Measurements from ENCODE around the gene AKIP1. TPM values are rescaled to one million over a fixed set of nuclear protein-coding genes. Genes with fewer than 3 reads are reported as not detected.
A peak's percentile ranks its signal among the peaks of the same experiment; 100 is the strongest.
"Not testable (repeated sequence)": the region's sequence is repeated elsewhere in the genome, so short reads cannot be mapped to it uniquely, and the experiment has no call there.

The AKIP1 gene
- polyA plus RNA-seq (ENCODE audit: insufficient read length in 4 of 4): 10 to 100 TPM; 20.8 to 21.6 (median 21.3) TPM

- DNase-seq (ENCODE audit: low read depth in 4 of 4, low spot score in 3 of 4): peak; percentile 96 to 97 (median 96)
Measured at GRCh38 chr11:8911029-8911823, at the start of gene AKIP1. Gene AKIP1 (plus strand): TSS chr11:8911189. CDS start chr11:8911450, 261 bp downstream.

- no peak for DNase-seq (ENCODE audit: low read depth in 4 of 4, low spot score in 3 of 4)
Measured at GRCh38 chr11:8863838-8864237, 47.2 kb upstream of the AKIP1 start.

DNA sequence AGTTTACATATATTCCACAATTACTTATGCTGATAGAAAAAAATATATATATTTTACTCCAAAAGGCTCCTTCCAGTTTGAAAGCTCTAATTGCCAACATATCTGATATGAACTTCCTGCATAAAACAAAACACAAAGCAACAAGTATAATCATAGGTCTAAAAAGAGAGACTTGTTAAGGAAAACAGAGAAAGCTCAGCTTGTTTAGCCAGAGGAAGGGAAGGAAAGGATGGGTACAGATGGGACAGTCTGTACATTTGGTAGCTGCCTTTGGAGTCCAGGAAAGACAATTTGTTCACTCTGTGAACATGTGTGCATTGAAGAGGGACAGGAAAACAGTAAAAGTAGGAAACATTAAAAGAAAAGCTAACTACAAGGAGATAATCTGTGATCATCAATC is 45.7 kb upstream of the AKIP1 start:
- no peak for DNase-seq (ENCODE audit: low read depth in 4 of 4, low spot score in 3 of 4)

- DNase-seq (ENCODE audit: low read depth in 4 of 4, low spot score in 3 of 4): no peak
Measured at GRCh38 chr11:8867035-8867434, 44.0 kb upstream of the AKIP1 start.

DNA sequence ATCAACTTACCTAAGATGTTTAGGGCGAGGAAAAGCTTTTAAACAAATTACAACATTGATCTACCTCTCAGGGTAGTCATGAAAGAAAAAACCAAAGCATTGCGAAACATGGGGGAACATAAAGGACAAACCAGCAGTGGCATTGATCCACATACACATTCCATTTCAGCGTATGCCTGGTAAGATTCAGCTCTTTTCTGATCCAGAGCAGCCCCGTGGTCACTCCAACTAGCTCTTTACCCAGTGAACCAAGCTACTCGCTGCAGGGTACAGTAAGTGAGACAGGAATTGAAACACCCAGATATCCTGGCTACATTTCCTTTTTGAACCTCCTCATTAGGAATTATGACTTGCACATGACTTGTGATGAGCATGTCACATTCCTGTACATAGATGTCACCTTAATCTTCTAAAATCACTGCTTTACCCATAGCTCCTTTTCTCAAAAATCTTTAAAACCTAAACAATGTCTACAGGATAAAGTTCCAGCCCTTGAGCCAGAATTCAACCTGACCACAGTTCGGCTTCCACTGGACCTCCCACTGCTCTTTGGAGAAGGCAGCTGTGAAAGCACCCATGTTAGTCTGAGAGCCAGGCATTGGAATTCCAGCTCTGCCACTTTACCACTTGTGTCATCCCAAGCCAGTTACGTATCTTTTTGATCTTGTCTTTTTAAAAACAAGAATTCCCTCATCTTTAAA is 42.9 kb upstream of the AKIP1 start:
- no peak for DNase-seq (ENCODE audit: low read depth in 4 of 4, low spot score in 3 of 4)

- peak; percentile 58 to 73 (median 66) for DNase-seq (ENCODE audit: low read depth in 4 of 4, low spot score in 3 of 4)
Measured at GRCh38 chr11:8870411-8871170, 40.4 kb upstream of the AKIP1 start.

DNA sequence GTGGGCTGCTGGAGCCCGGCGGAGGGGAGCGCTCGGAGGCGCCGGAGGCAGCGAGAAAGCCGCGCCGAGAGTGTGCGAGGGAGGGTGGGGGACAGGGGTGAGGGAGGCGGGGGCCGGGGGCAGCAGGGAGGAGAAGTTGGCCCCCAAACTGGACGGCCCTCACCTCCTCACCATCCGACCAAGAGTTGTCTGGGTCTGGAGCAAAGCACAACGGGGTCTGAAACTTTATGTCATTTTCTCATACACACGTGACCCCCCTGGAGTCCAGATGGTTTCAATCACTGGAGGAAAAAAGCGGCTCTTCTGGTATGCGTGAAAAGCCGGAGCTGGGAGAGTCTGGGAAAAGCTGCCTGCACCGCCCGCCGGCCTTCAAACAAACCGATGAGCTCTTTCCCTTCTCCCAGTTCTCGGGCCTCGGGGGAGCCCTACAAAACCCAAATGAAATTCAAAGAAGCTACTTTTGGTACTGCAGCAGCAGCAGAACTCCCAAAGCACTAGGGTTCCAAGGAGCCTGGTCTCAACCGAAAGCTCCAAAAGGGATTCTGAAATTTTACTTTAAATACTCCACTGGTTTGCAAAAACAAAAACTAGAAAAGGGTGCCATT is 39.7 kb upstream of the AKIP1 start:
- DNase-seq (ENCODE audit: low read depth in 4 of 4, low spot score in 3 of 4): peak; percentile 89 to 97 (median 95)

DNA sequence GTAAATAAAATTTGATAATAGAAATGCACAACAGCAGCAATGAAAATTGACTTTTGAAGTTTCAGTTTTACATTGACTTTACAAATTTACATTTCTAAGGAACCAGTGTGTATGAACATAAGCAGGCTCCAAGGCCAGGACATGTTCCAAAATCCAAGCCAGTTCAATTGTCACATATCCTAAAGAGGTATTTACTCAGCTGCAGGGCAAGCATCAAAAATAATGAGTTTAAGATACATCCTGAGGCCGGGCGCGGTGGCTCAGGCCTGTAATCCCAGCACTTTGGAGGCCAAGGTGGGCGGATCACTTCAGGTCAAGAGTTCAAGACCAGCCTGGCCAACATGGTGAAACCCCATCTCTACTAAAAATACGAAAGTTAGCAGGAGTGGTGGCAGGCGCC is 39.0 kb upstream of the AKIP1 start:
- DNase-seq (ENCODE audit: low read depth in 4 of 4, low spot score in 3 of 4): no peak

DNA sequence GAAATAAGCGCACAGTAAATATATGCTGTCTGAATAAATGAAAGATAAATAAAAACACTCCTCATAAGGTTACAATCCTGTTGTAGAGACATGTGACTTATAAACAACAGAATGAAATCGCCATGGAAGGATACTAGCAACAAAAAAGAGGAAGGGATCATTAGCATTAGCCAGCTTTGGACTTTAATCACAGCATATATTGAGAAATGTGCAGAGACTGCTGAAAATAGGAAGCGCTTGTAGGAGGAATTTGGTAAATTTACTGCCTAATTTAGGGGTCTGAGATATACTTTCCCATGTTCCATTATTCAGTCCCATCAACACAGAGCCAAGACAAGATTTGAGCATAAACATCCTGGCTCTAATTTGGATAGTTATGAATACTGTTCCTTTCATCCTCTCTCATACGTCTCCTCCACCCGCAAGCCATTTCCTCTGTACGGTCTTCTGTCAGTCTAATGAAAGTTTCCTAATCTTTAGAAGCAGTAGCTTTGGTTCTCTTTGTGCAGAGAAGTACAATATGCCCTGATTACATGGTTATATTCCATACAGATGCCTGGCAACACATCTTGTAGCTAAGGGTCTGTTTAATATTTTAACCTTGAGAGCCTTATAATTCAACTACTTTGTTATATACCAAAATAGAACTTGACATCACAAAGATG is 37.1 kb upstream of the AKIP1 start:
- DNase-seq (ENCODE audit: low read depth in 4 of 4, low spot score in 3 of 4): no peak

GRCh38 chr11:8878771-8879170 is 32.2 kb upstream of the AKIP1 start:
- no peak for DNase-seq (ENCODE audit: low read depth in 4 of 4, low spot score in 3 of 4)

DNA sequence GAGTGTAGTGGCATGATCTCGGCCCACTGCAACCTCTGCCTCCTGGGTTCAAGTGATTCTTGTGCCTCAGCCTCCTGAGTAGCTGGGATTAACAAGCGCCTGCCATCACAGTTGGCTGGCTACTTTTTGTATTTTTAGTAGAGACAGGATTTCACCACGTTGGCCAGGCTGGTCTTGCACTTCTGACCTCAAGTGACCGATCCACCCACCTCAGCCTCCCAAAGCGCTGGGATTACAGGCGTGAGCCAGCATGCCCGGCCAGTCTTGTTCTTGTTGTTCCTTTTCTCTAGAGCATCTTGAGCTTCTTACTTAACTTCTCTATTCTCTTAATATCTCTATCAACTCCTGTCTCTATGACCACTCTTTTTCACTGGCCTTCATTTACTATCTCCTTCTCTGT is 29.4 kb upstream of the AKIP1 start:
- not testable (repeated sequence) for DNase-seq (ENCODE audit: low read depth in 4 of 4, low spot score in 3 of 4)

DNA sequence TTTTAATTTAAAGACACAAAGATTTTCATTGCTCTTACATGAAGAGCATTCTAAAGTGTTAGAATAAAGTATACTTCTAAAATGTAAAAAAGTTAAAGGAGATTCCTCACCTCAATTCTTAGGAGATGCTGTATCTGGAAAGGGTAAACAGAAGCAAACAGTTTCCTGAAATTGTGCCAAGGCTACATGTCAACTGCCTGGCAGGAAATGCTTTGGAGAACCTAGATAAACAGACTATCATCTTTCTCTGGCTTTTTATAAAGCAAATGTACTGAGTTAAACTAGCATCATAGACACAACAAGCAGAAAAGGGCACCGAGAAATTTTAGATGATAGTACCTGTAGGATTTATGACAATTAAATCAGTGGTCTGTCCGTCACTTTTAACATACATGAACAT is 24.7 kb upstream of the AKIP1 start:
- no peak for DNase-seq (ENCODE audit: low read depth in 4 of 4, low spot score in 3 of 4)

- DNase-seq (ENCODE audit: low read depth in 4 of 4, low spot score in 3 of 4): not testable (repeated sequence)
Measured at GRCh38 chr11:8891185-8891584, 19.8 kb upstream of the AKIP1 start.

DNA sequence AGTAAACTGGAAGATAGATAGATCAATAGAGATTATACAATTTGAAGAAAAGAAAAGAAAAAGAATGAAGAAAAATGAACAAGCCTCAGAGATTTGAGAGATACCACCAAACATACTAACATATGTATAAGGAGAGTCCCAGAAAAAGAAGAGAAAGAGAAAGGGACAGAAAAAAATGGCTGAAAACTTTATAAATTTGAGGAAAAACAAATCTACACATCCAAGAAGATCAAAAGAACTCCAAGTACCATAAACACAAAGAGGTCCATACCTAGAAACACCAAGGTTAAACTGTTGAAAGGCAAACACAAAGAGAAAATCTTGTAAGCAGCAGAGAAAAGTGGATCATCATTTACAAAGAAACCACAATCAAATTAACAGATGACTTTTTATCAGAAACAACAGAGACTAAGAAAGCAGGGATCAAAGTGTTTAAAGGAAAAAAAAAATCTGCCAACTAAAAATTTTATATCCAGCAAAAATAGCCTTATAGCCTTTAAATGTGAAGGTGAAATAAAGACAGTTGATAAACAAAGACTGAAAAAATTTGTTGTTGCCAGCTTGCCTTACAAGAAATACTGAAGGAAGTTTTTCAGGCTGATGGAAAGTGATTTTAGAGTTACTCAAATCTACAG is 11.8 kb upstream of the AKIP1 start:
- no peak for DNase-seq (ENCODE audit: low read depth in 4 of 4, low spot score in 3 of 4)

GRCh38 chr11:8905528-8906165 is 5.3 kb upstream of the AKIP1 start:
- no peak for DNase-seq (ENCODE audit: low read depth in 4 of 4, low spot score in 3 of 4)

DNA sequence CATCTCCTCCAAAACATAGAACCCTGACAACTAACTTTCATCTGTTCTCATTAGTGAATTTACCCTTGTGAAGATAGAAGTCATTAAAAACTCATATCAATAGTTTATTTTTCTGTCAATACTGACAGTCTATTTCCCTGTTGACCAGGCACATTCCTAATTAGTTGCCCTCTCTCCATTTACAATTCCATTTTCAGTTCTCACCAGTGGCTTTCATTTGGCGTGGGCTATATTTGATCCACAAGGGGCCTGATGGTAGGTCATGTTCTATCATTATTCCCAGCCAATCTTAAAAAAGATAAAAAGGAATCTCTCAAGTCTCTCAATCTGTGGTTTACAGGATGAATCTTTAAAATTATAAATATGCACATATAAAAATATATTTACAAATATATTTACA is 3.9 kb upstream of the AKIP1 start:
- no peak for DNase-seq (ENCODE audit: low read depth in 4 of 4, low spot score in 3 of 4)

DNA sequence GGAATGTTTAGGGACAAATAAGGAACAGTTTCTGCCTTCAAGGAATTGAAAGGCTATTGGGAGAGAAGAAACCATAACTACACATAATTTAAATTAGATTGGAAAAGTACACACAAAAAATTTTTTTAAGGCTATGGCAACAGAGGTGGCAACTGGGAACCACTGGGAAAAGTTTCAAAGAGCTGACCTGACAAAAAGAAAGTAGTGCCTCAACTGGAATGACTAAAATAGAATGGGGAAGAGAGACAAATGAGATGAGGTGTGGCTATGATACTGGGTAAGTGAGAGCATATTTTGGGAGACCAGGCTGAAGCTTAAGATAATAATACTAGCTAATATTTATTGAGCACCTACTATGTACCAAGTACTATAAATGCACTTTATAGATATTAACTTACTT is 2.9 kb upstream of the AKIP1 start:
- DNase-seq (ENCODE audit: low read depth in 4 of 4, low spot score in 3 of 4): no peak

DNA sequence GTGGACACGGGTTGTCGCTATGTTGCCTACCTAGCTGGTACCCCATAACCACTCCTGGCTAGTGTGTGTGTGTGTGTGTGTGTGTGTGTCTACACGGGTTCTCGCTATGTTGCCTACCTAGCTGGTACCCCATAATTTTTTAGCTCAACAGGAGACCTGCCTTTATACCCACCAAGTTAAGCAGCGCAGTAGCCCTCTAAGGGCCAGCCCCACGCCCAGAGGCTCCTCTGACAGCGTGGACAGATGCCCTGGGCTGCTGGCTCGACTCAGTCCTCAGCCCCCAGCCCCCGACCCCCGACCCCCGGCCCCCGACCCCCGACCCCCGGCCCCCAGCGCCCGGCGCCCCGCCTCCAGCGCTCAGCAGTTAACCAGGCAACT is 351 bp upstream of the AKIP1 start:
- DNase-seq (ENCODE audit: low read depth in 4 of 4, low spot score in 3 of 4): no peak

DNA sequence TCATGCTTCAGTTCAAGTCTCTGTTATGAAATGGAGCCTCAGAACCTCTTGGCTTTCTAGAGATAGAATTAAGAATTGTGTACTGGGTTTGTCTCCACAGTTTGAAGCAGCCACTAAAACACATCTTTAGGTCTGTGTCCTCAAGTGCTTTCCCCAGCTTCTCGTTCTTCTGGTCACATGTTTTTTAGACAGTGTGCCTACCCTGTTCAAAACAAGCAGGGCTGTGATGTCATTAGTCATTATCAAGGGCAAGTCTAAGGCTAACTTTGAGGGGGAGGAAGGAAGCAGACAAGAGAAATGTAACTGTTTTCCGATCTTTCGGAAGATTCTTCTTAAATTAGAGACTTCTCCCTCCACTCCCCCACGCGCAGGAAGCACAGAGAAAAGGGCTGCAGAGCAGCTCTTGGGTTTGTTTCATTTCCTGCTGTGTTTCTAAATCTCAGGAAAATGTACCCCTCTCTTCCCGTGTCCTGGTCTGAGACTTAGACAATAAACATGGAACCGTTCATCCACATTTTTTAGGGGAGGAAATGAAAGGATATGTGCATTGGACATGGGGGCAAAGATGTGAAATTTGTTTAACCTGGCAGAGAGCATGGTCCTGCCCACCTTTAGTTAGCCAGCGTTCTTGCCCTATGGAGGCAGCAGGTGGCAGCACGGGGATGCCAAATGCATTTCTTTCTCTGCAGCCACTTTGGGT is 3.1 kb downstream of the AKIP1 start:
- peak in 1 of 4 donors; percentile 31 for DNase-seq (ENCODE audit: low read depth in 4 of 4, low spot score in 3 of 4)
